Hematopoietic multipotent progenitor cell (in vitro differentiated cells): Measurements from ENCODE around the gene BTBD7. TPM values are rescaled to one million over a fixed set of nuclear protein-coding genes. Genes with fewer than 3 reads are reported as not detected.

Source experiments
- DNase-seq, 3 donors: peaks; one replicate each; pipeline ENCODE4 v3.0.0-alpha.2; 2011 to 2015; ENCODE audit warnings: low read depth in 2 of 3, low spot score in 2 of 3
- total RNA-seq: library from RNA; depleted of rRNA; stranded (reverse); fragments of >200 nt; gene quantifications from one replicate; pipeline ENCODE4 v1.2.3, GENCODE V29; 2012

The BTBD7 gene
- total RNA-seq, 1 donor: 10.5 TPM

GRCh38 chr14:93201155-93201704, 131.6 kb downstream of the BTBD7 start:
- no peak for DNase-seq

GRCh38 chr14:93200553-93200952, 132.3 kb downstream of the BTBD7 start:
- DNase-seq: no peak

GRCh38 chr14:93199031-93199430, 133.8 kb downstream of the BTBD7 start:
- DNase-seq: no peak

GRCh38 chr14:93195316-93195999, 137.4 kb downstream of the BTBD7 start:
- no peak for DNase-seq

Other genes with a start within 250 kb of the BTBD7 start
- gene ITPK1, start 217.1 kb downstream of the BTBD7 start, total RNA-seq: 59.8 TPM
- gene MOAP1, start 148.1 kb downstream of the BTBD7 start, total RNA-seq: 38.5 TPM
- gene LYSET, start 147.7 kb downstream of the BTBD7 start, total RNA-seq: 7.0 TPM
- gene GON7, start 126.0 kb downstream of the BTBD7 start, total RNA-seq: 6.2 TPM
- gene UBR7, start 125.8 kb downstream of the BTBD7 start, total RNA-seq: 34.5 TPM
- not detected for gene COX8C, start 14.1 kb upstream of the BTBD7 start, total RNA-seq
- gene UNC79, start 97.9 kb upstream of the BTBD7 start, total RNA-seq: under 0.01 TPM